Ovary (tissue), 9 donors: ENCODE data around the gene CYP2U1. TPM values are rescaled to one million over a fixed set of nuclear protein-coding genes. Genes with fewer than 3 reads are reported as not detected.

Experiments used
- DNase-seq, 5 donors: peaks; one replicate each; pipeline ENCODE4 v3.0.0-alpha.2; 2019 to 2020
- H3K27ac ChIP-seq, 2 donors: fragments of 200-600 bp; one replicate each; pipeline versions ENCODE4 v1.5.1 to v1.8.0; 2019 to 2022
- H3K27me3 ChIP-seq: fragments of 200-600 bp; one replicate; pipeline ENCODE4 v1.8.0; 2022
- H3K36me3 ChIP-seq: fragments of 200-600 bp; sonication (generic); one replicate; pipeline ENCODE4 v1.5.1; 2019
- H3K4me1 ChIP-seq: one replicate; pipeline ENCODE4 v1.8.1; 2013; ENCODE audit warnings: mild to moderate bottlenecking, moderate library complexity; ENCODE audit not compliant: insufficient read depth
- H3K4me3 ChIP-seq: fragments of 200-600 bp; sonication (generic); one replicate; pipeline ENCODE4 v1.5.1; 2017
- H3K9me3 ChIP-seq, 2 donors: fragments of 200-600 bp in 1 of 2; sonication (generic) in 1 of 2; one replicate each; pipeline versions ENCODE4 v1.5.1 to v1.8.1; 2013 to 2019; ENCODE audit warnings: mild to moderate bottlenecking in 1 of 2, moderate library complexity in 1 of 2
- EP300 ChIP-seq: sonication (generic); formaldehyde crosslinking; IDR thresholded peaks from one replicate; pipeline ENCODE4 v1.6.1; 2017; ENCODE audit warnings: antibody characterized with exemption
- POLR2A ChIP-seq: fragments of 450-650 bp; IDR thresholded peaks from one replicate; pipeline ENCODE4 v1.6.1; 2017; ENCODE audit warnings: antibody characterized with exemption, mild to moderate bottlenecking, moderate library complexity
- WGBS, 3 donors: extraction: QIAGEN DNeasy Blood & Tissue Kit in 1 of 3; methylation state at CpG; one replicate each; pipeline versions ENCODE4 v1.1.5 to v1.1.7; 2013 to 2017; 5-methylcytosine and 5-hydroxymethylcytosine counted together
- intact Hi-C, 4 donors: fragments of 100-400 bp; cut with DNase I; formaldehyde crosslinking; loops; one replicate each; pipeline versions ENCODE4 v1.11.0 to v1.15.1; 2022 to 2023
- polyA plus RNA-seq, 2 donors: library from polyadenylated mRNA; stranded (reverse); fragments of 200-250 nt in 1 of 2; fragments of 350-450 nt in 1 of 2; fragmentation: Illumina TruSeq in 1 of 2; extraction: RNeasy Lipid Tissue Mini Kit (QIAGEN cat#74804) in 1 of 2; gene quantifications; one replicate each; pipeline ENCODE4 v1.2.3, GENCODE V29; 2013 to 2014
- total RNA-seq, 7 donors: library from RNA; depleted of rRNA in 2 of 7; stranded (reverse); fragments of >200 nt in 2 of 7; fragmentation: NEBNext Ultra II Directional in 3 of 7; extraction: Animal tissue kit (Norgen Biotek cat#: 25700) in 3 of 7; gene quantifications; one replicate each; pipeline versions ENCODE4 v1.1.0 to v1.2.4, GENCODE V29; 2016 to 2023
- TF ChIP-seq, protein P1 (sequence below), 3 donors: fragments of 450-650 bp in 2 of 3; fragments of 200-600 bp in 1 of 3; IDR thresholded peaks; one replicate each; pipeline versions ENCODE4 v1.5.1 to v1.8.0; 2016 to 2022; ENCODE audit warnings: antibody characterized with exemption in 3 of 3, mild to moderate bottlenecking in 1 of 3
- donor health status: DM: no; HTN: no; CAD: no; lungs with moderate emphysema.
- donor health status: DM: no; HTN: no; CAD: no.
- donor health status: Bipolar disorder and iron deficiency.
- donor health status: DM: yes; HTN: yes; CAD: no.
- donor health status: DM: no; HTN: no; CAD: no.
- donor health status: DM: yes; HTN: yes; CAD: no.

CYP2U1 gene
- total and polyA plus RNA-seq, 9 donors, result 7.2 to 19.7 (median 11.9) TPM

DNA sequence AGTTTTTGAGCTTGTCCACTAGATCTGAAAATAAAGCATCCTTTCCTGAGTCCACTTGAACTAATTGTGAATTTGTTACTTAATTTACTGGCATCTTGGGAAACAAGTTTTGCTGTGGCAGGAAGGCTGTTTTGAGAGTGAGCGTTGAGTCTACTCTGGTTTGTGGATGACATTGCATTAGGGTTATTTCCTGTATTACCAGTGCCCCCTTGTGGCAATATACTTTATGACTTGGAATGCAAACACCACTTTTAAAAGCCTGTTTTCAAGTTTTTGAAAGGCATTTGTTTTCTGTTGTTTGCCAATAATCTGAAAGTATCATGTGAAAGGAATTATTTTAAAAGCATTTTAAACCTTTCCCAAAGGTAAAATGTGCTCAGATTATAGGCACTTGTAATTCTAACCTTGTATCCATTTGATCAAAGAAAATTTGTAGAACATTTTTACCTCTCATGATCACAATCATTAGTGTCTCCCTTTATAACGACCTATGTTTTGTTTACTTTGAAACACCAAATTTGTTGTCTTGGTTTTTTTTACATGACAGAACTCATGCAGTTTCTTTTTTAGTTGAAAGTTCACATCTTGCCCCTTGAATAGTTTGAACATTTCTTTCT lies 18.0 kb upstream of the CYP2U1 start:
- peak in 1 of 5 donors; percentile 36 for DNase-seq
- 8 to 18% (median 15%) methylated on average over 2 of the region's 2 CpGs for WGBS, 3 donors
- no peak overlapping the region for H3K4me3 ChIP-seq

GRCh38 chr4:107915220-107915619 lies 16.1 kb upstream of the CYP2U1 start:
- no peaks in the 10 kb centered on the region for H3K36me3 ChIP-seq
- H3K9me3 ChIP-seq, result no peaks in the 10 kb centered on the region
- WGBS, 3 donors, result 93 to 97% (median 97%) methylated on average over 1 of the region's 1 CpG
- TF ChIP-seq, protein P1, sequence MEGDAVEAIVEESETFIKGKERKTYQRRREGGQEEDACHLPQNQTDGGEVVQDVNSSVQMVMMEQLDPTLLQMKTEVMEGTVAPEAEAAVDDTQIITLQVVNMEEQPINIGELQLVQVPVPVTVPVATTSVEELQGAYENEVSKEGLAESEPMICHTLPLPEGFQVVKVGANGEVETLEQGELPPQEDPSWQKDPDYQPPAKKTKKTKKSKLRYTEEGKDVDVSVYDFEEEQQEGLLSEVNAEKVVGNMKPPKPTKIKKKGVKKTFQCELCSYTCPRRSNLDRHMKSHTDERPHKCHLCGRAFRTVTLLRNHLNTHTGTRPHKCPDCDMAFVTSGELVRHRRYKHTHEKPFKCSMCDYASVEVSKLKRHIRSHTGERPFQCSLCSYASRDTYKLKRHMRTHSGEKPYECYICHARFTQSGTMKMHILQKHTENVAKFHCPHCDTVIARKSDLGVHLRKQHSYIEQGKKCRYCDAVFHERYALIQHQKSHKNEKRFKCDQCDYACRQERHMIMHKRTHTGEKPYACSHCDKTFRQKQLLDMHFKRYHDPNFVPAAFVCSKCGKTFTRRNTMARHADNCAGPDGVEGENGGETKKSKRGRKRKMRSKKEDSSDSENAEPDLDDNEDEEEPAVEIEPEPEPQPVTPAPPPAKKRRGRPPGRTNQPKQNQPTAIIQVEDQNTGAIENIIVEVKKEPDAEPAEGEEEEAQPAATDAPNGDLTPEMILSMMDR (IDR thresholded peaks at IDR 0.05), result no peak
- TF ChIP-seq EP300 (no peak), POLR2A (no peak)
- intact Hi-C loops, result no loop called here
- DNase-seq, result no peak
- H3K27me3 ChIP-seq, result no peaks in the 10 kb centered on the region
- H3K4me3 ChIP-seq, result no peak overlapping the region
- no peak overlapping the region for H3K27ac ChIP-seq
- no peaks in the 10 kb centered on the region for H3K4me1 ChIP-seq

More for the DNA sequence above, 18.0 kb upstream of the CYP2U1 start:
- no peak for TF ChIP-seq POLR2A
- TF ChIP-seq, protein P1 (IDR thresholded peaks at IDR 0.05), result peak; percentile 54 to 78 (median 74)
- H3K4me1 ChIP-seq, result no peaks in the 10 kb centered on the region
- H3K27me3 ChIP-seq, result no peaks in the 10 kb centered on the region
- H3K27ac ChIP-seq, result no peak overlapping the region
- intact Hi-C loops, result no loop called here
- no peaks in the 10 kb centered on the region for H3K9me3 ChIP-seq
- H3K36me3 ChIP-seq, result no peaks in the 10 kb centered on the region

- Histone ChIP-seq H3K27ac (no peak overlapping the region), H3K4me3 (no peak overlapping the region), H3K4me1 (no peaks in the 10 kb centered on the region), H3K9me3 (no peaks in the 10 kb centered on the region), H3K27me3 (no peaks in the 10 kb centered on the region), H3K36me3 (no peaks in the 10 kb centered on the region)
- intact Hi-C loops, result no loop called here
- no peak for TF ChIP-seq EP300
- TF ChIP-seq, protein P1 (IDR thresholded peaks at IDR 0.05), result no peak
- no peak for TF ChIP-seq POLR2A
- no peak for DNase-seq
Observed at GRCh38 chr4:107916623-107917022, 14.7 kb upstream of the CYP2U1 start.

DNA sequence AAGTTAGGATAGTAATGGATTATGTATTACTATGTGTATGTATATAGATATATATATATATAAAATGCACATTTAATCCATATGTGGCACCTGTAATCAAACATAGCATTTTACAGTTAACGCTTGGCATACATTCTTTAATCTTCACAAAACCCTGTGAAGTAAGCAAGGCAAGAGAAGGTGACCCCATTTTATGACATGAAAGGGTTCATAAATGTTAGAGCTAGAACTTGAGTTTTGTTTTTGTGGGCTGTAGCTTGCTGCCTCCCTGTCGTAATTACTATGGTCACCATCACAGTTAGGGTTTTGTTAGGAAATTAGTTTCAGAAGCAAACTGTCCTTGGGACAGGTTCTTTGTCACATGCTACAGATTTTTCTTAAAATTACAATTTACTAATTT lies 13.8 kb upstream of the CYP2U1 start:
- no peaks in the 10 kb centered on the region for H3K36me3 ChIP-seq
- TF ChIP-seq POLR2A (no peak), EP300 (no peak)
- TF ChIP-seq, protein P1 (IDR thresholded peaks at IDR 0.05), result no peak
- H3K27ac ChIP-seq, result no peak overlapping the region
- 94 to 95% (median 95%) methylated on average over 2 of the region's 2 CpGs for WGBS, 3 donors
- H3K27me3 ChIP-seq, result no peaks in the 10 kb centered on the region
- intact Hi-C loops, result no loop called here
- H3K4me1 ChIP-seq, result no peaks in the 10 kb centered on the region
- no peaks in the 10 kb centered on the region for H3K9me3 ChIP-seq
- H3K4me3 ChIP-seq, result no peak overlapping the region
- DNase-seq, result no peak
